ENCODE results near the gene FAM222A.

FAM222A gene

GRCh38 chr12:109775172-109775881 is 61.7 kb downstream of the FAM222A start:
- Histone ChIP-seq H3K79me2 (ENCODE audit: control insufficient read depth, low read length) (no peaks in the 10 kb centered on the region), H3K27ac (ENCODE audit: low read depth, low read length) (no peak overlapping the region), H3K9me2 (replicated peaks; ENCODE audit: control insufficient read depth, low read length) (no peaks in the 10 kb centered on the region), H3K27me3 (ENCODE audit: control insufficient read depth, low read length) (no peaks in the 10 kb centered on the region), H3K36me3 (ENCODE audit: control insufficient read depth, low read length) (no peaks in the 10 kb centered on the region), H3K4me3 (ENCODE audit: low read length) (no peak overlapping the region), H4K20me1 (ENCODE audit: control insufficient read depth, insufficient read depth, low read depth, low read length) (no peaks in the 10 kb centered on the region), H3K4me2 (ENCODE audit: low read length) (no peak overlapping the region), H3F3A (ENCODE audit: control insufficient read depth, insufficient read depth) (no peaks in the 10 kb centered on the region), H3K4me1 (ENCODE audit: control insufficient read depth, low read length) (peaks cover 18% of the 10 kb centered on the region), H3K9me3 (ENCODE audit: control insufficient read depth, insufficient read depth, low read length) (peaks cover 8% of the 10 kb centered on the region; the same call in 1 of the 2 replicates)
- TF ChIP-seq EZH2phosphoT487 (IDR thresholded peaks at IDR 0.05; ENCODE audit: borderline replicate concordance, low read length) = no peak
- TF ChIP-seq CTCF (IDR thresholded peaks at IDR 0.05; ENCODE audit: low read depth, low read length, poor library complexity, severe bottlenecking) = peak; percentile 88

GRCh38 chr12:109776624-109777023 is 63.0 kb downstream of the FAM222A start:
- H3K9me3 ChIP-seq (ENCODE audit: control insufficient read depth, insufficient read depth, low read length) = peaks cover 8% of the 10 kb centered on the region; the same call in 1 of the 2 replicates
- H3K9me2 ChIP-seq (replicated peaks; ENCODE audit: control insufficient read depth, low read length) = no peaks in the 10 kb centered on the region
- no peaks in the 10 kb centered on the region for H3K36me3 ChIP-seq (ENCODE audit: control insufficient read depth, low read length)

GRCh38 chr12:109777544-109777943 is 63.9 kb downstream of the FAM222A start:
- Histone ChIP-seq H3K9me2 (replicated peaks; ENCODE audit: control insufficient read depth, low read length) (no peaks in the 10 kb centered on the region), H3K4me1 (ENCODE audit: control insufficient read depth, low read length) (peaks cover 18% of the 10 kb centered on the region), H3K27ac (ENCODE audit: low read depth, low read length) (no peak overlapping the region), H3F3A (ENCODE audit: control insufficient read depth, insufficient read depth) (no peaks in the 10 kb centered on the region), H4K20me1 (ENCODE audit: control insufficient read depth, insufficient read depth, low read depth, low read length) (no peaks in the 10 kb centered on the region), H3K4me3 (ENCODE audit: low read length) (peak overlapping the region; percentile 29), H3K27me3 (ENCODE audit: control insufficient read depth, low read length) (no peaks in the 10 kb centered on the region), H3K4me2 (ENCODE audit: low read length) (peak overlapping the region; percentile 38), H3K79me2 (ENCODE audit: control insufficient read depth, low read length) (no peaks in the 10 kb centered on the region), H3K9me3 (ENCODE audit: control insufficient read depth, insufficient read depth, low read length) (peaks cover 8% of the 10 kb centered on the region; the same call in 1 of the 2 replicates), H3K36me3 (ENCODE audit: control insufficient read depth, low read length) (no peaks in the 10 kb centered on the region)
- no peak for TF ChIP-seq EZH2phosphoT487 (IDR thresholded peaks at IDR 0.05; ENCODE audit: borderline replicate concordance, low read length)
- TF ChIP-seq CTCF (IDR thresholded peaks at IDR 0.05; ENCODE audit: low read depth, low read length, poor library complexity, severe bottlenecking) = no peak

More at GRCh38 chr12:109776624-109777023, 63.0 kb downstream of the FAM222A start:
- Histone ChIP-seq H3K4me3 (ENCODE audit: low read length) (no peak overlapping the region), H3K27ac (ENCODE audit: low read depth, low read length) (no peak overlapping the region), H3K79me2 (ENCODE audit: control insufficient read depth, low read length) (no peaks in the 10 kb centered on the region), H3K4me2 (ENCODE audit: low read length) (no peak overlapping the region), H3F3A (ENCODE audit: control insufficient read depth, insufficient read depth) (no peaks in the 10 kb centered on the region), H4K20me1 (ENCODE audit: control insufficient read depth, insufficient read depth, low read depth, low read length) (no peaks in the 10 kb centered on the region), H3K4me1 (ENCODE audit: control insufficient read depth, low read length) (peaks cover 18% of the 10 kb centered on the region), H3K27me3 (ENCODE audit: control insufficient read depth, low read length) (no peaks in the 10 kb centered on the region)
- no peak for TF ChIP-seq EZH2phosphoT487 (IDR thresholded peaks at IDR 0.05; ENCODE audit: borderline replicate concordance, low read length)
- no peak for TF ChIP-seq CTCF (IDR thresholded peaks at IDR 0.05; ENCODE audit: low read depth, low read length, poor library complexity, severe bottlenecking)
